HL-60/S4 (cell line): ENCODE data around the gene TTLL1.
"Not testable (repeated sequence)": the region's sequence is repeated elsewhere in the genome, so short reads cannot be mapped to it uniquely, and the experiment has no call there.

ENCODE experiments used
- in situ Hi-C: fragments of 300-500 bp; cut with MboI; formaldehyde crosslinking; loops from 2 replicates; pipeline ENCODE4 v1.14.3; 2022; ENCODE audit warnings: low sequenced_read_pairs

The TTLL1 gene

DNA sequence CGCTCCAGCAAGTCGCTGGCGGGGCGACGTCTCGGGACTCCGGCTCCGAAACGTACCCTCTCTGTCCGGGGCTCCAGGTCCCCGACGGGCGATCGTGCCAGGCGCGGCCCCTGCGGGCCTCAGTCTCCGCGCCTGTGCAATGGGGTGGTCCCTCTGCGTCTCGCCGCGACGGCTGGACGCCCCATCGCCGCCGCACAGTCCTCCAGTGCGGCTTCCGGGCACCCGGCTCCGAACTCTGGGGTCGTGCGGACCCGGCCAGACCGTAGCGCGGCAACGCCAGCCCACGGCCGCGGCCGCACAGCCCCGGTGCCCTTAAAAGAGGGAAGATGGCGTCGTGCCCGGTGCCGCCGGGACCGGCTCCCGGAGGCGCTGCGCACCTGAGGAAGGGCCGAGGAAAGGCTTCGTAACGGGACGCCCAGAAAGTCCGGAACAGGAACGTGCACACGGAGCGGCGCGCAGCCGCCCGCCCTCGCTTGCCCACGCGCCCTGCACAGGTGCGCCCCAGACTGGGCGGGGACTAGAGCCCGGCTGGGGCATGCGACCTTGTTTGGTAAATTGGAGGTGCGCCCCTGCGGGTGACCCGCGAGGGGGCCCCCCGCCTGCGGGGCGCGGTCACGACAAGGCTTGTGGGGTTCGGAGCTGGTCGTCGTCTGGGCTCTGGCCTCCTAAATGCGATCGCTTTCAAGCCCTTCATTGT, 21.9 kb upstream of the TTLL1 start:
- in situ Hi-C loops: no loop called here

DNA sequence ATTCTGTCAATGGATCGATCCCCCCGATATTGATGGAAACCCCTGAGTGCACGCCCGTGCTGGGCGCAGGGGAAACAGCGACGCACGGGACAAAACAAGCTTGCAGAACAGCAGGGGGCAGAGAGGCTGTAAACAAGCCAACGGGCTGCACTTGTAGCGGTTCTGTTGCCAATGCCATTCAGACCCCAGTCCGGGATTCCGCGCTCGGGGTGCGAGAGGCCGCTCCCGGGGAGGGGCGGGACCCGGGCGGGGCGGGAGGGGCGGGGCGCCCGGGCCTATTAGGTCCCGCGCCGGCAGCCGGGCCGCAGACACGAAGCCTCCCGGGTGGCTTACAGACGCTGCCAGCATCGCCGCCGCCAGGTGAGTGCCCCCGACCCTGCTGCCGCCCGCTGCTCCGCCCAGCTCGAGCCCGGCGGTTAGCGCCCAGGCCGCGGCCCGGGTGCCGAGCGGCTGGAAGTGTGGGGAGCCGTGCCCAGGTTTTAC, 21.3 kb upstream of the TTLL1 start, which contains the start of gene BIK:
BIK (plus strand) TSS at position 307 of the 483 bp plus-strand sequence. CDS start 13,273 bp downstream, outside the sequence.
- in situ Hi-C loops: no loop called here

DNA sequence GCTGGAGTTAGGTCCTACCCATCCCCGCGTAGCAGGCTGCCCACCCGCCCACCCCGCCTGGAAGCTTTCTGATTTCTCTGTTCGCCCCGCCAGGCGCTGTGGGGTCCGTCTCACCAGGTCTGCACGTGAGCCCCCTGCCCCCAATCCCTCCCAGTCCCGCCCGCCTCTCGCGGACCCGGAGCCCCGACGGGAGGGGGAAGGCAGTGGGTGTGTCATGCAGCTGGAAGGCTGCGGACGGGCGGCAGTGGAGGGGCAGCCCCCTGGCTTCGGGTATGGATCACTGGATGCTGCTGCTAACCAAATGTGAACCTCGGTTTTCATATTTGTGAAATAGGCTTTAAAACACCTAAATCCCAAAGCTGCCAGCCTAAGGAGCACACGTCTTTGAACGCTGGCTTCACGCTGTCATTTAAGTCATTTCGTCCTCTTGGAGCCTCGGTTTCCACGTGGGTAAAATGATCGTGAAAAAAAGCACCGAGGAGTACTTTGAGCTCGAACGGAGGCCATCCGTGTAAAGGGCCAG, 20.8 kb upstream of the TTLL1 start:
- in situ Hi-C loops: no loop called here

DNA sequence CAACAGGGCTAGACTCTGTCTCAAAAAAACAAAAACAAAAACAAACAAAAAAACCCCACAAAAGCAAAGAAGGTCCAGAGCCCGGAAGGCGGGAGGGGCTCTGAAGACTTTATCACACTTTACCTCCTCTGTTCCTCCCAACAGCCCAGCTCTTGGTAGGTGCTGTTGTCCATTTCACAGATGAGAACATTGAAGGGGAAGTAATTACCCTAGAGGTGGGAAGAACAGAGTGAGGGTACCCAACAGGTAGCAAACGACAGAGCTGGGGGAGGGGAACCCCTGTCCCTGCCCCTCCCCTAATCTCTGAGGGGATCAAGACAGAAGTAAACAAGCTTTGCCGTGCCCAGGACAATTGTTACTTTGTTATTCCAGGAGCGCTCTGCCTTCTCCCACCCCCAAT, 20.3 kb upstream of the TTLL1 start:
- in situ Hi-C loops: no loop called here

DNA sequence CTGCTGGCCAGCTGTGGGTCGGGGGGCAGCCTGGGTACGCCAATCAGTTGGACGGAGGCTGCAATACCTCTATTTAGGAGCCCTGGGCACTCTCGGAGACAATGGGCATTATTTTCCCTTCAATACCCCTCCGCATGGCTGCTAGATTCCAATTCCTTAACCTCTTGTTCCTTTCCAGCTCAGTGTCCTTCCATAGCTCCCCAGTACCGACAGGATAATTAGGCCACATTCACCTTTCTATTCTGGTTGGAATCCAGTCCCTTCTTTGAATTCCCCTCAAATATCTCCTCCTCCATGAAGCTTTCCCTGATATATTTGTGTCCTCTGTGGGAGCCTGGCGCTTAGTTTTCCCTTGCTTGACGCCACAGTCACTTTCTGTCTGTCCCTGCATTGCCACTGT, 17.1 kb upstream of the TTLL1 start:
- in situ Hi-C loops: no loop called here

DNA sequence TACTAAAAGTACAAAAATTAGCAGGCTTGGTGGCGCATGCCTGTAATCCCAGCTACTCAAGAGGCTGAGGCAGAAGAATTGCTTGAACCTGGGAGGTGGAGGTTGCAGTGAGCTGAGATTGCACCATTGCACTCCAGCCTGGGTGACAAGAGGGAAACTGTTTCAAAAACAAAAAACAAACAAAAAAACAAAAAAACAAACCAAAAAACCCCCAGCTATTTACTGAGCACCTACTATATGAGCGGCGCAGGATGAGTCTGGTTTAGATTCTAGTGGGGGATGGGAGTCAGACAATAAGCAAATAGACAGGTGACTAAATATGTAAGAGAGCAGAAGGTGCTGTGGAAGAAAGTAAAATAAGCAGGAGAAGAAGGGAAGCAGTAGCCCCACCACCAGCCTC, 15.8 kb upstream of the TTLL1 start:
- in situ Hi-C loops: not testable (repeated sequence)

DNA sequence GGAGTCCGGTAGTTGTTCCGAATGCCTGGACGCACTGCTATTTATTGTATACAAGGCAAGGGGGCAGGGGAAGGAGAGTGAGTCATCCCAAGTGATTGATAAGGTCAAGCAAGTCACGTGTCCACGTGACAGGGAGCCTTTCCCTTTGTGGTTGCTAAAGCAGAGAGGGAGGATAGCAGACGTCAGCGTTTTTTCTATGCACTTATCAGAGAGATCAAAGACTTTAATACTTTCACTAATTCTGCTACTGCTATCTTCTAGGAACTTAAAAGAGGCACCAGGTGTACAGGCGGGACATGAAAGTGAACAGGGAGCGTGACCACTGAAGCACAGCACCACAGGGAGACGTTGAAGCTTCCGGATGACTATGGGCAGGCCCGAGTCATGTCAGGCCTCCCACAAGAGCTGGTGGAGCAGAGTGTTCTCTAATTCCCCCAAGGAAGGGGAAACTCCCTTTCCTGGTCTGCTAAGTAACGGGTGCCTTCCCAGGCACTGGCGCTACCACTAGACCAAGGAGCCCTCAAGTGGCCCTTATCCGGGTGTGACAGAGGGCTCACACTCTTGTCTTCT, 14.9 kb upstream of the TTLL1 start:
- in situ Hi-C loops: not testable (repeated sequence)

DNA sequence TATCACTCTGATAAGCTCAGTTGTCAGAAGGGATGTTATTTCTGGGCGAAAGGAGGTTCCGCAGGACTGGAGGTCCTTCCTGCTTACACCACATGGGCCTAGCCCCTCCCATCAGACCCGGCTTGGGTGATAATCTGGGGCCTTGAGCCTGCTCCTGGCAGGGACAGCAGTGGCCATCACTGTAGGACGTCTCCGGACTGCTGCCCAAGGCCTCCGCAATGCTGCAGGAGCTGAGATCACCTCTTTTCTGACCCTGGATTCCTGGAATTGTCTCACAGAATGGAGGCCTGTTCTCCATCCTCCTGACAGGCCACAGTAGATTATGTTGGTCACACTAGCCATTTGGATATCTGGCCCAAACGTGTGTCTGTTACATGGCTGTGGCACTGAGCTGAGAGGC, 12.1 kb upstream of the TTLL1 start:
- in situ Hi-C loops: no loop called here

DNA sequence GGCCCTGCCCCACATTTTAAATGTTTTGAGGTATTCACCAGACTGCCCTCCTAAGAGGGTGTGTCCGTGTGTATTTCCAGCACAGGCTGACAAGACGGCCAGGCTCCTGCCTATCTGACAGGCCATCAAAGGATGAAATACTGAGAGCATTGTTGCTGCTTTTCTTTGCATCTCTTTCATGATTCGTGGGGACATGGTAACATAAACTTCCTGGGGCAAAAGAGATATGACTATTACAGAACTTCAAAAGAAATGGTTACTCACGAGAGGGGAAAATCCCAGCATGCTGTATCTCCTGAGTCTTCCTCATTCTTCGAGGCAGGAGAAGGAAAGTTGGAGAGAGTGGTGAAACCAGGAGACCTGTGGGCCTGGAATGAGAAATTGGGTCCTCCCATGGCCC, 11.0 kb upstream of the TTLL1 start:
- in situ Hi-C loops: no loop called here

DNA sequence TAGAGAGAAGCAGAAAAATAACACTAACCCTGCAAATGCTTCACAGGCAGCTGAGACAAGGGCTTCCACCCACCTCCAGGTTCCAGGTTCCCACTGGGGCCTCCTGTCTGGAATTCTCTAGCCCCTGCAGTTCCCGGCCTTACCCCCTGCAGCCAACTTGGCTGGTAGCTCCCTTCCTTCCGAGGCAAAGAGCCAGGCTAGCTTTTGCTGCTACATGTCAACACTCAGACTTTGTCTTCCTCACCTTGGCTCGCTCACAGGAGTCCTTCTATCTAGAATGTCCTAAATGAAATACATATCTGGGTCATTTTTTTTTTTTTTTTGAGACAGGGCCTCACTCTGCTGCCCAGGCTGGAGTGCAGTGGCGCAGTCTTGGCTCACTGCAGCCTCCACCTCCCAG, 9.9 kb upstream of the TTLL1 start:
- in situ Hi-C loops: no loop called here

DNA sequence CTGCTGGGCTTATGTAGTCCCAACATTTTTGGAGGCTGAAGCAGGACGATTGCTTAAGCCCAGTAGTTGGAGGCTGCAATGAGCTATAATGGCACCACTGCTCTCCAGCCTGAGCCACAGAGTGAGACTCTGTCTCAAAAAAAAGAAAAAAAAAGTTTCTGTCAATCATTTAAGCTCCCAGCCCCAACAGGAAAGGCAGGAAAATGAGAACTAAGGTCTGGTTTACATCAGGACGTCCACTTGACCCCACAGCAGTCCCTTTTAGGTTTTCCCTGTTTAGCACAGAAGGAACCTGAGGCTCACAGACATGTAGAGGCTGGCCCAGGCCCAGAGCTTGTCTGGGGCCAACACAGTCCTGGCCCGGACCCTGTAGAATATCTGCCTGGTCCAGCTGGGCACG, 9.2 kb upstream of the TTLL1 start:
- in situ Hi-C loops: no loop called here

DNA sequence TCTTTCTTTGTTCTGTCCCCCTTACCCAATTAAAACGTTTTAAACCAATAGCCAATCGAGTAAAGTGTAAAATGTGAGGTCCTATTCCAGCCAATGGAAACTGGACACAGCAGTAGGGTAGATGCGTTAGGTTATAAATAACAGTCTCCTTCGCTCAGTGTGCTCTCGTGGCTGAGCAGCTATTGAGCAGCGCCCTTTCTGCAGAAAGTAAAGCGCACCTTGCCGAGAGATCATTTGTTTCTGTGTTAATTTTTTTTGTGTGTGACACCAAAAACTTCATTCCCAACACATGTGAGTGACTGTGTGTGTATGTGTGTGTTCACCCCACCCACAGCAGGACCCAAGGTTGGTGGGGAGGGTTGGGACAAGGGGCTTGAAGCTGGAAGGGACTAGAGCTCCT, 7.2 kb upstream of the TTLL1 start:
- in situ Hi-C loops: no loop called here

DNA sequence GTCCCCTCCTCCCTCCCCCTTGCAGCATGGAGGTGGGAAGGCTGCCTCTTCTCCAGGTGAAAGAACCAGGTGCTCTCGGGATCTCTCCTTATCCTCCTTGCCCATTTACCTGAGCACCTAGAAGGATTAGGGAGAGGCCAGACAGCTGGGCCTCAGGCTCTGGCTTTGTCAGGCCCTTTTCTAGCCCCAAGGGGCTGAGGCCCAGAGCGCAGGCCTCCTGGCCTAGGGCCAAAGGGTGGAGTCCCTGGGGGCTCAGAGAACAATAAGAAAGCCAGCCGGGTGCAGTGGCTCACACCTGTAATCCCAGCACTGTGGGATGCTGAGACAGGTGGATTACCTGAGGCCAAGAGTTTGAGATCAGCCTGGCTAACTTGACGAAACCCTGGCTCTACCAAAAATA, 5.4 kb upstream of the TTLL1 start:
- in situ Hi-C loops: no loop called here

DNA sequence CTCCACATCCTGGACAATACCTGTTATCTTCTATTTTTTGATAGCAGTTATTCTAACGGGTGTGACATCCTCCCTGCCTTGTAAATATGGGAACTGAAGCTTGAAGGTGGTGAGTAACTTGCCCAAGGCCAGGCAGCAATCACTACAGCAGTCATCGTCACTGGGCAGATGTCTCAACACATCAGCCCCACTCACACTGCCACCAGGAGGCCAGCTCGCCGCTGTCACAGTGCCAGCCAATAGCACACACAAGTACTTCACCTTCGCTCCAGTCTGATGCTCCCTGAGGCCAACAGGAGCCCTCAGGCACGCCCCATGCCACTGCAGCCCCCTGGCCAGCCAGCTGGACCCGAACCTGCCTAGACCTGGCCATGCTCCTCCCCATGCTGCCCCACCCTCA, 4.9 kb upstream of the TTLL1 start:
- in situ Hi-C loops: no loop called here

DNA sequence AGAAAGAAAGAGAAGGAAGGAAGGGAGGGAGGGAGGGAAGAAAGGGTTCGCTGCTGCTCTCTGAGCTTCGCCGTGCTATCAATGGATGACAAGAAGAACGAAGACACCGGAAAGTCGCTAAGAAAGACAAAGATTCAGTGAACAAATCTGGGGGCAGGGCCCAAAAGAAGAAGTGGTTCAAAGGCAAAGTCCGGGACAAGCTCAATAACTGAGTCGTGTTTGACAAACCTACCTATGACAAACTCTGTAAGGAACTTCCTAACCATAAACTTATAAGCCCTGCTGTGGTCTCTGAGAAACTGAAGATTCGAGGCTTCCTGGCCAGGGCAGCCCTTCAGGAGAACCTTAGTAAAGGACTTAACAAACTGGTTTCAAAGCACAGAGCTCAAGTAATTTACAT, 2.9 kb upstream of the TTLL1 start:
- in situ Hi-C loops: no loop called here

DNA sequence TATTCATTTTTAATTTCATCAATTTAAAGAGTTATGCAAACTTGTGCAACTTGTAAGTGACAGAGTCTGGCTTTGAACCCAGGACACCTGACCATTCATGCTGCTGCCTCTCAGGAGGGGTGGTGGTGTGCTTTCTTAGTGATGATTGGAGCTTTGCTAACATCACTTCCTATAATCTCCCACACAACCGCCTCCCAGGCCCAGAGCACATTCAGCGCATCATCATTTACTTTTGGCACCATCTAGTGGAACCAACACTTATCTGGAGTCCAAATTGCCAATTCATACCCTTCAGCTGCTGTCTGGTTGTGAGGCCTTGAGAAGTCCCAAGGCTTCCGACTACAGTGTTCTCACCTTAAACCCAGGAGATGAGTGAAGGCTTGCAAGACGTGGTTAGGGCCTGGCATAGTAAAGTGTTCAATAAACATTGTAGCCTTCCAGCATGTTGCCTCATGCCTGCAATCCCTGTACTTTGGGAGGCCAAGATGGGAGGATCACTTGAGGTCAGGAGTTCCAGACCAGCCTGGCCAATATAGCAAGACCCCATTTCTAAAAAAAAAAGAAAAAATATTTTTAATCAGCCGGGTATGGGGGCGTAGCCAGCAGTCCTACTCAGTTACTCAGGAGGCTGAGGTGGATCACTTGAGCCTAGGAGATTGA, 1.1 kb upstream of the TTLL1 start:
- in situ Hi-C loops: no loop called here

DNA sequence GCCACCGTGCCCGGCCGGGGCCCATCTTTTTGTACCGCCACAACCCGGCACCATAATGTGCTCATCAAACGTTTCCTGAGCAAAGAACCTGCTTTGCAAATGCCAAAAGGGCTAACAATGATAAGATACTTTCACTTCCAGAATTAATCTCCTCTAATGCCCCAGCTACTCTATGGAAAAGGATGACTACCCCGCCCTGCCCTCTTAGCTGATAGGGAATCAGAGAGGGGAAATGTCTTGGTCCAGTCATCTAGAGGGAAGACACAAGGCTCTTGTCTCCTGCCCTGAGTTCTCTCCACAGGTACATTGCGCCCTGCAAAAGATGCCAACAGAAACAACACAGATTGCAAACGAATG, 586 bp downstream of the TTLL1 start:
- in situ Hi-C loops: no loop called here

DNA sequence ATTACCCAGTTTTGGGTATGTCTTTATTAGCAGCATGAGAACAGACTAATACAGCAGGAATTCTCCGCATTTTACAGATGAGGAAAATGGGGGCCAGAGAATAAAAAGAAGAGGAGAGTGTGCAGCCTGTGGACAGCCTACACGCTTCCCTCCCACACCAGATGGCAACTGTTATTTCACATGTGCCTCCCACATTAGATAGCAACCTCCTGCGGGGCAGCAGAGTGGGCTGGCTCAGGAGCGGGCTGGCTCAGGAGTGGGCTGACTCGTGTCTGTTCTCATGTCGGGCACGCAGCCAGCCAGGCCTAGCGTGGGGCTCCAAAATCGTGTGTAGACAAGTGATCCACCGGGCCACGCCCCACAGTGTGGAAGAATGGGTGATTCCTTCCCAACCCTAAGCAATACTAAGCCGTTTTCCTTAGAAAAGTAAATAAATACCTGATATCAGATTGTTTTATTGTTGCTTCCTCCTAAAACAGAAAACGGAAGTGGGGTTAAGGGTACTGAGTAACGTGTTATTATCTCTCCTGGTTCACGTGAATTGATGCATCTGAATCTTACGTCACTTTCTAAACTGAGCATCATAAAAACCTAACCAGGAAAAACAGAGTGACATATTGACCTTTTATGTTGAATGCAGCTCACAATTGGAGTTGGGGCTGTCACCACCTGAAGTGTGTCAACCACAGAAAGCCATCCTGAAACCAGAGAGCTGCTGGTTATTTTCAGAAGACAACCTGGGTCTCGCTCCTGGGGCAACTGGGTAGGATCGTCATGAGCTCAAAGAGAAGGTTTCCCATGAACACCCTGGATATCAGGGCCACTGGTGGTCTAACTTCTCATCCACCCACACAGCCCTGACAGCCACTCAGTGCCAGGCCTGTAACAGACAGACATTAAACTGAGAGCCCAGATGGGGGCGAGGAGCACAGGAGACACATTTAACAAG, 3.3 kb downstream of the TTLL1 start:
- in situ Hi-C loops: no loop called here

DNA sequence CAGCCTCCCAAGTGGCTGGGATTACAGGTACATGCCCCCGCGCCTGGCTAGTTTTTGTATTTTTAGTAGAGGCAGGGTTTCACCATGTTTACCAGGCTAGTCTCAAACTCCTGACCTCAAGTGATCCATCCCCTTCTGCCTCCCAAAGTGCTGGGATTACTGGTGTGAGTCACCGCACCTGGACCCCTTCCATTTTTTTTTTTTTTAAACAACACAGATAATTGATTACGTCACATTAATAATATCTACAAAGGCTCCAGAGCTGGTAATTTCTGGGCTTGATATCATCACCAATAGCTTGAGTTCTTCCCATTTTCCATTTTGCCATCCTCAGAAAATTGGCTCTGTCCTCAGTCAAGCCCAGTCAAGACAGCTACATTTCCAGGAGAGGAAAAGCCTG, 7.2 kb downstream of the TTLL1 start:
- in situ Hi-C loops: no loop called here

DNA sequence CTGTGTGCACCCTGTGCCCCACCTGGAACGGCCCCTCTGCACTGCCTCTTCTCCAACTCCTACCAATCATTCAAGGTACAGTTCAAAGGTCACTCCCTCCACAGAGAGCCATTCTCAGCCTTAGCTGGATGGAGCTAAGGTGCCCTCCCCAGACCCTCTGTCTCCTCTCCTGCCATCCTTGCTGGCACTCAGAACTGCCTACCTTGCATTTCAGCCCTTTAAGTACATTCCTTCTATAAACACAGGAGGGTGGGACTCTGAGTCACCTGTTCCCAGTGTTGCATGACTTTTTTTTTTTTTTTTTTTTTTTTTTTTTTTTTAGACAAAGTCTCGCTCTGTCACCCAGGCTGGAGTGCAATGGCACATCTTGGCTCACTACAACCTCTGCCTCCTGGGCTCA, 8.6 kb downstream of the TTLL1 start:
- in situ Hi-C loops: no loop called here

DNA sequence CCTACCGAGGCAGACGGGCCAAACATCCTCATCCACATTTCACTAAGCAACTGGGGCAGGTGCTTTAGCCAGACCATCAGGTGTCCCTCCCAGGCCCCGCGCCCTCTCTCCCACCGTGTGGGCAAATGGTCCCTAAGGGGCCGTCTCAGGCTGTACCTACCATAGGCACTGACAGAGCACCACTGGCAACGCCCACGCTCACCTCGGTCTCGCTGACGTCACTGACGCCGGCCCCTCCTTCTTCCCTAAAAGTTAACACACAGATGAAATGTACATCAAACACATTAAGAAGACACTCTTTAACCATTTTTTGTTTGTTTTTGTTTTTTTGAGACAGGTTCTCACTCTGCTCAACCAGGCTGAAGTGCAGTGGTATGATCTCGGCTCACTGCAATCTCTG, 9.4 kb downstream of the TTLL1 start:
- in situ Hi-C loops: no loop called here
